ENCODE results near the gene COL4A5.

COL4A5 gene

GRCh38 chrX:108734426-108734825, 294.8 kb downstream of the COL4A5 start:
- peaks cover 61% of the 10 kb centered on the region for H3K27me3 Mint-ChIP-seq (ENCODE audit: low read depth)
- H3K4me1 Mint-ChIP-seq (ENCODE audit: low read depth) = no peaks in the 10 kb centered on the region
- H3K4me3 Mint-ChIP-seq = no peak overlapping the region

GRCh38 chrX:108735091-108735678, 295.5 kb downstream of the COL4A5 start:
- no peaks in the 10 kb centered on the region for H3K4me1 Mint-ChIP-seq (ENCODE audit: low read depth)
- no peak overlapping the region for H3K4me3 Mint-ChIP-seq
- no peak overlapping the region for H3K27ac Mint-ChIP-seq
- peaks cover 61% of the 10 kb centered on the region for H3K27me3 Mint-ChIP-seq (ENCODE audit: low read depth)
- no peaks in the 10 kb centered on the region for H3K9me3 Mint-ChIP-seq
- H3K36me3 Mint-ChIP-seq (ENCODE audit: low read depth) = no peaks in the 10 kb centered on the region

More at GRCh38 chrX:108734426-108734825, 294.8 kb downstream of the COL4A5 start:
- Mint-ChIP-seq H3K27ac (no peak overlapping the region), H3K36me3 (ENCODE audit: low read depth) (no peaks in the 10 kb centered on the region), H3K9me3 (no peaks in the 10 kb centered on the region)

- H3K27me3 Mint-ChIP-seq (ENCODE audit: low read depth) = peaks cover 55% of the 10 kb centered on the region
- H3K4me1 Mint-ChIP-seq (ENCODE audit: low read depth) = no peaks in the 10 kb centered on the region
- H3K9me3 Mint-ChIP-seq = no peaks in the 10 kb centered on the region
- H3K4me3 Mint-ChIP-seq = no peak overlapping the region
- H3K36me3 Mint-ChIP-seq (ENCODE audit: low read depth) = no peaks in the 10 kb centered on the region
- H3K27ac Mint-ChIP-seq = no peak overlapping the region
Observed at GRCh38 chrX:108735679-108736508, 296.3 kb downstream of the COL4A5 start.

GRCh38 chrX:108736509-108737479, 297.2 kb downstream of the COL4A5 start, which contains the start of gene IRS4:
IRS4 (minus strand) TSS chrX:108736563.
- H3K36me3 Mint-ChIP-seq (ENCODE audit: low read depth) = no peaks in the 10 kb centered on the region
- no peaks in the 10 kb centered on the region for H3K9me3 Mint-ChIP-seq
- no peak within 1 kb of the TSS for H3K4me3 Mint-ChIP-seq
- H3K27me3 Mint-ChIP-seq (ENCODE audit: low read depth) = peaks cover 48% of the 10 kb centered on the region
- no peak within 1 kb of the TSS for H3K27ac Mint-ChIP-seq
- H3K4me1 Mint-ChIP-seq (ENCODE audit: low read depth) = no peaks in the 10 kb centered on the region

GRCh38 chrX:108737754-108738153, 298.1 kb downstream of the COL4A5 start:
- Mint-ChIP-seq H3K27ac (no peak overlapping the region), H3K4me1 (ENCODE audit: low read depth) (no peaks in the 10 kb centered on the region), H3K36me3 (ENCODE audit: low read depth) (no peaks in the 10 kb centered on the region), H3K27me3 (ENCODE audit: low read depth) (peaks cover 41% of the 10 kb centered on the region), H3K4me3 (no peak overlapping the region), H3K9me3 (no peaks in the 10 kb centered on the region)

GRCh38 chrX:108740299-108740774, 300.7 kb downstream of the COL4A5 start:
- Mint-ChIP-seq H3K4me1 (ENCODE audit: low read depth) (no peaks in the 10 kb centered on the region), H3K27me3 (ENCODE audit: low read depth) (peaks cover 15% of the 10 kb centered on the region), H3K36me3 (ENCODE audit: low read depth) (no peaks in the 10 kb centered on the region)

More at GRCh38 chrX:108740299-108740774, 300.7 kb downstream of the COL4A5 start:
- Mint-ChIP-seq H3K9me3 (no peaks in the 10 kb centered on the region), H3K27ac (no peak overlapping the region), H3K4me3 (no peak overlapping the region)
